Measurements from ENCODE around the gene SASH3. TPM values are rescaled to one million over a fixed set of nuclear protein-coding genes. Genes with fewer than 3 reads are reported as not detected.

The SASH3 gene
- total and polyA plus RNA-seq, 8 donors: 0.31 to 8.5 (median 1.2) TPM

- 64 to 65% methylated on average over 2 of the region's 2 CpGs for WGBS, 2 donors
- Histone ChIP-seq H3K4me3 (no peak overlapping the region), H3K27ac (no peak overlapping the region), H3K9me3 (no peaks in the 10 kb centered on the region), H3K36me3 (no peaks in the 10 kb centered on the region), H3K27me3 (no peaks in the 10 kb centered on the region), H3K4me1 (no peaks in the 10 kb centered on the region)
- ATAC-seq: peak in 1 of 4 donors; percentile 20
- no peak for FAIRE-seq
- TF ChIP-seq CTCF (IDR thresholded peaks at IDR 0.05): no peak
- DNase-seq: no peak
- intact Hi-C loops (cut with DNase I): no loop called here
These were observed 30.7 kb upstream of the SASH3 start for GRCh38 chrX:129749069-129749468.

- H3K4me1 ChIP-seq: no peaks in the 10 kb centered on the region
- no peak for TF ChIP-seq CTCF (IDR thresholded peaks at IDR 0.05)
- DNase-seq: no peak
- FAIRE-seq: no peak
- ATAC-seq: no peak
- no peaks in the 10 kb centered on the region for H3K36me3 ChIP-seq
- no peak overlapping the region for H3K27ac ChIP-seq
- intact Hi-C loops (cut with DNase I): no loop called here
- WGBS, 2 donors: 80 to 83% methylated on average over 8 of the region's 8 CpGs
- H3K4me3 ChIP-seq: no peak overlapping the region
- H3K9me3 ChIP-seq: no peaks in the 10 kb centered on the region
- H3K27me3 ChIP-seq: no peaks in the 10 kb centered on the region
These were observed 28.8 kb upstream of the SASH3 start for GRCh38 chrX:129750971-129751370.

- no peak for TF ChIP-seq CTCF (IDR thresholded peaks at IDR 0.05)
- H3K27ac ChIP-seq: no peak overlapping the region
- no peak for FAIRE-seq
- no peaks in the 10 kb centered on the region for H3K36me3 ChIP-seq
- 36 to 40% methylated on average over 22 of the region's 22 CpGs for WGBS, 2 donors
- DNase-seq: no peak
- H3K4me3 ChIP-seq: no peak overlapping the region
- ATAC-seq: no peak
- no peaks in the 10 kb centered on the region for H3K4me1 ChIP-seq
- H3K9me3 ChIP-seq: no peaks in the 10 kb centered on the region
- peaks cover 0 to 6% (median 0%) of the 10 kb centered on the region in 4 donors for H3K27me3 ChIP-seq
- intact Hi-C loops (cut with DNase I): no loop called here
These were observed 25.4 kb upstream of the SASH3 start for GRCh38 chrX:129754056-129755024.

- Histone ChIP-seq H3K27ac (no peak overlapping the region), H3K36me3 (no peaks in the 10 kb centered on the region), H3K4me3 (no peak overlapping the region), H3K9me3 (no peaks in the 10 kb centered on the region), H3K27me3 (peaks cover 0 to 6% (median 0%) of the 10 kb centered on the region in 4 donors), H3K4me1 (no peaks in the 10 kb centered on the region)
- intact Hi-C loops (cut with DNase I): no loop called here
- TF ChIP-seq CTCF (IDR thresholded peaks at IDR 0.05): no peak
- 76 to 79% methylated on average over 17 to 18 of the region's 18 CpGs for WGBS, 2 donors
- DNase-seq (no peak), FAIRE-seq (no peak), ATAC-seq (no peak)
These were observed 23.7 kb upstream of the SASH3 start for GRCh38 chrX:129755779-129756650.

Data from pancreas (tissue), 10 donors.